Chondrocyte (in vitro differentiated cells): Measurements from ENCODE around the gene SPAG4. TPM values are rescaled to one million over a fixed set of nuclear protein-coding genes. Genes with fewer than 3 reads are reported as not detected.
A peak's percentile ranks its signal among the peaks of the same experiment; 100 is the strongest.

Source experiments
- DNase-seq: peaks from one replicate; pipeline ENCODE4 v3.0.0; 2021; ENCODE audit warnings: mixed read lengths, low spot score
- H3K27ac Mint-ChIP-seq: one replicate; pipeline ENCODE4 v1.8.0; 2021; ENCODE audit warnings: mild to moderate bottlenecking, moderate library complexity, mixed read lengths; ENCODE audit not compliant: unreplicated experiment
- H3K27me3 Mint-ChIP-seq: 2 replicates; pipeline ENCODE4 v1.8.0; 2021; ENCODE audit warnings: low read depth, mixed read lengths
- H3K36me3 Mint-ChIP-seq: 2 replicates; pipeline ENCODE4 v1.8.0; 2021; ENCODE audit warnings: low read depth, mixed read lengths
- H3K4me1 Mint-ChIP-seq: 2 replicates; pipeline ENCODE4 v1.8.0; 2021; ENCODE audit warnings: low read depth, mild to moderate bottlenecking, mixed read lengths
- H3K4me3 Mint-ChIP-seq: one replicate; pipeline ENCODE4 v1.8.0; 2021; ENCODE audit warnings: mild to moderate bottlenecking, moderate library complexity, mixed read lengths; ENCODE audit not compliant: unreplicated experiment
- H3K9me3 Mint-ChIP-seq: 2 replicates; pipeline ENCODE4 v1.8.0; 2021; ENCODE audit warnings: low read depth, mixed read lengths
- CTCF ChIP-seq: fragments of 200-600 bp; sonication (generic); IDR thresholded peaks from 2 replicates; pipeline ENCODE4 v1.5.0; 2021; ENCODE audit warnings: antibody characterized with exemption, mild to moderate bottlenecking, moderate library complexity
- total RNA-seq: library from RNA; stranded (reverse); gene quantifications from 3 replicates; pipeline ENCODE4 v1.2.1, GENCODE V29; 2021

SPAG4 gene
- total RNA-seq, 1 donor from 2014 or later: 8.6 TPM

GRCh38 chr20:35663516-35664465, 48.2 kb downstream of the SPAG4 start:
- Mint-ChIP-seq H3K36me3 (peaks cover 4% of the 10 kb centered on the region), H3K9me3 (no peaks in the 10 kb centered on the region), H3K4me1 (peaks cover 55% of the 10 kb centered on the region), H3K4me3 (peak overlapping the region; percentile 92), H3K27me3 (no peaks in the 10 kb centered on the region), H3K27ac (peak overlapping the region; percentile 99)
- no peak for DNase-seq
- TF ChIP-seq CTCF: no peak

- Mint-ChIP-seq H3K4me3 (peak within 1 kb of the TSS; percentile 92), H3K9me3 (no peaks in the 10 kb centered on the region), H3K36me3 (peaks cover 11% of the 10 kb centered on the region), H3K4me1 (peaks cover 47% of the 10 kb centered on the region), H3K27ac (peak within 1 kb of the TSS; percentile 99), H3K27me3 (no peaks in the 10 kb centered on the region)
- DNase-seq: peak; percentile 95
- TF ChIP-seq CTCF: peak; percentile 29
These were observed 49.0 kb downstream of the SPAG4 start, which contains the start of the genes CPNE1 and RBM12 for GRCh38 chr20:35664466-35665206. Gene CPNE1, minus strand, starts transcription at chr20:35664900. Its CDS starts 31,977 bp downstream, at chr20:35632923. Gene RBM12, minus strand, starts transcription at chr20:35664900. Its CDS starts 9,578 bp downstream, at chr20:35655322.

- Mint-ChIP-seq H3K9me3 (no peaks in the 10 kb centered on the region), H3K36me3 (peaks cover 22% of the 10 kb centered on the region), H3K4me3 (no peak overlapping the region), H3K4me1 (peaks cover 34% of the 10 kb centered on the region), H3K27me3 (no peaks in the 10 kb centered on the region), H3K27ac (no peak overlapping the region)
- no peak for DNase-seq
- no peak for TF ChIP-seq CTCF
These were observed 50.3 kb downstream of the SPAG4 start for GRCh38 chr20:35665949-35666288.

- Mint-ChIP-seq H3K9me3 (no peaks in the 10 kb centered on the region), H3K27ac (no peak overlapping the region), H3K36me3 (peaks cover 40% of the 10 kb centered on the region), H3K4me1 (peaks cover 4% of the 10 kb centered on the region), H3K27me3 (no peaks in the 10 kb centered on the region), H3K4me3 (no peak overlapping the region)
- DNase-seq: no peak
- no peak for TF ChIP-seq CTCF
These were observed 53.6 kb downstream of the SPAG4 start for GRCh38 chr20:35669221-35669620.

GRCh38 chr20:35669681-35670080, 54.1 kb downstream of the SPAG4 start:
- no peaks in the 10 kb centered on the region for H3K27me3 Mint-ChIP-seq
- peaks cover 42% of the 10 kb centered on the region for H3K36me3 Mint-ChIP-seq
- H3K4me1 Mint-ChIP-seq: peaks cover 4% of the 10 kb centered on the region
- H3K9me3 Mint-ChIP-seq: no peaks in the 10 kb centered on the region
- H3K27ac Mint-ChIP-seq: no peak overlapping the region
- TF ChIP-seq CTCF: no peak
- no peak overlapping the region for H3K4me3 Mint-ChIP-seq
- DNase-seq: no peak
